Neural crest cell (in vitro differentiated cells): ENCODE data around the gene OR2S2. TPM values are rescaled to one million over a fixed set of nuclear protein-coding genes. Genes with fewer than 3 reads are reported as not detected.
"Not testable (repeated sequence)": the region's sequence is repeated elsewhere in the genome, so short reads cannot be mapped to it uniquely, and the experiment has no call there.

ENCODE experiments used
- DNase-seq: peaks from one replicate; pipeline ENCODE4 v3.0.0; 2021; ENCODE audit warnings: low read depth, mixed read lengths, low spot score
- H3K27ac Mint-ChIP-seq: one replicate; pipeline ENCODE4 v1.8.0; 2021; ENCODE audit warnings: mild to moderate bottlenecking, mixed read lengths; ENCODE audit not compliant: unreplicated experiment
- H3K27me3 Mint-ChIP-seq: 2 replicates; pipeline ENCODE4 v1.8.0; 2021; ENCODE audit warnings: low read depth, mild to moderate bottlenecking, mixed read lengths
- H3K36me3 Mint-ChIP-seq: 2 replicates; pipeline ENCODE4 v1.8.0; 2021; ENCODE audit warnings: low read depth, mild to moderate bottlenecking, mixed read lengths
- H3K4me1 Mint-ChIP-seq: 2 replicates; pipeline ENCODE4 v1.8.0; 2021; ENCODE audit warnings: mixed read lengths
- H3K4me3 Mint-ChIP-seq: one replicate; pipeline ENCODE4 v1.8.0; 2021; ENCODE audit warnings: mild to moderate bottlenecking, mixed read lengths
- H3K9me3 Mint-ChIP-seq: 2 replicates; pipeline ENCODE4 v1.8.0; 2021; ENCODE audit warnings: mixed read lengths
- CTCF ChIP-seq: fragments of 200-600 bp; sonication (generic); conservative IDR thresholded peaks from 2 replicates; pipeline ENCODE4 v1.5.0; 2021; ENCODE audit warnings: antibody characterized with exemption, mild to moderate bottlenecking
- total RNA-seq: library from RNA; stranded (reverse); gene quantifications from 2 replicates; pipeline ENCODE4 v1.2.1, GENCODE V29; 2021

The OR2S2 gene
- total RNA-seq, 1 donor from 2014 or later, result not detected

GRCh38 chr9:35996358-35996970 is 38.5 kb upstream of the OR2S2 start:
- Mint-ChIP-seq H3K27ac (no peak overlapping the region), H3K4me3 (no peak overlapping the region), H3K27me3 (peaks cover 48% of the 10 kb centered on the region), H3K4me1 (no peaks in the 10 kb centered on the region), H3K9me3 (peaks cover 2% of the 10 kb centered on the region), H3K36me3 (no peaks in the 10 kb centered on the region)
- DNase-seq, result no peak
- TF ChIP-seq CTCF, result no peak

GRCh38 chr9:35994959-35995358 is 37.0 kb upstream of the OR2S2 start:
- Mint-ChIP-seq H3K9me3 (peaks cover 2% of the 10 kb centered on the region), H3K4me1 (no peaks in the 10 kb centered on the region), H3K27ac (no peak overlapping the region), H3K4me3 (no peak overlapping the region), H3K27me3 (peaks cover 46% of the 10 kb centered on the region), H3K36me3 (no peaks in the 10 kb centered on the region)
- no peak for TF ChIP-seq CTCF
- DNase-seq, result no peak

GRCh38 chr9:35993976-35994720 is 36.2 kb upstream of the OR2S2 start:
- H3K4me1 Mint-ChIP-seq, result no peaks in the 10 kb centered on the region
- no peak for TF ChIP-seq CTCF
- no peak for DNase-seq
- no peak overlapping the region for H3K27ac Mint-ChIP-seq
- peaks cover 2% of the 10 kb centered on the region for H3K9me3 Mint-ChIP-seq
- no peak overlapping the region for H3K4me3 Mint-ChIP-seq
- H3K27me3 Mint-ChIP-seq, result peaks cover 44% of the 10 kb centered on the region
- H3K36me3 Mint-ChIP-seq, result no peaks in the 10 kb centered on the region

GRCh38 chr9:35993136-35993535 is 35.2 kb upstream of the OR2S2 start:
- DNase-seq, H3K4me1 Mint-ChIP-seq, H3K36me3 Mint-ChIP-seq, H3K9me3 Mint-ChIP-seq, H3K4me3 Mint-ChIP-seq, H3K27ac Mint-ChIP-seq: not testable (repeated sequence)
- peaks cover 48% of the 10 kb centered on the region for H3K27me3 Mint-ChIP-seq

- no peak for DNase-seq
- no peak for TF ChIP-seq CTCF
- Mint-ChIP-seq H3K4me1 (no peaks in the 10 kb centered on the region), H3K27me3 (peaks cover 55% of the 10 kb centered on the region), H3K9me3 (no peaks in the 10 kb centered on the region), H3K27ac (no peak overlapping the region), H3K4me3 (no peak overlapping the region), H3K36me3 (no peaks in the 10 kb centered on the region)
These were observed 32.2 kb upstream of the OR2S2 start for GRCh38 chr9:35990155-35990554.

- no peaks in the 10 kb centered on the region for H3K9me3 Mint-ChIP-seq
- no peak for DNase-seq
- peaks cover 45% of the 10 kb centered on the region for H3K27me3 Mint-ChIP-seq
- no peaks in the 10 kb centered on the region for H3K36me3 Mint-ChIP-seq
- no peak overlapping the region for H3K4me3 Mint-ChIP-seq
- H3K4me1 Mint-ChIP-seq, result no peaks in the 10 kb centered on the region
- H3K27ac Mint-ChIP-seq, result no peak overlapping the region
- TF ChIP-seq CTCF, result no peak
These were observed 26.1 kb upstream of the OR2S2 start for GRCh38 chr9:35984021-35984420.
